D721Med (cell line): ENCODE data around the gene CTNNA2.
"Not testable (repeated sequence)": the region's sequence is repeated elsewhere in the genome, so short reads cannot be mapped to it uniquely, and the experiment has no call there.

Experiments
- DNase-seq: peaks from one replicate; pipeline ENCODE4 v3.0.0; 2011; ENCODE audit warnings: low spot score; ENCODE audit not compliant: insufficient read length
- FAIRE-seq: peaks from 2 replicates; lab custom pipeline; 2011; peaks lifted over from hg19 to GRCh38; lab: Jason Lieb, UNC
- CTCF ChIP-seq: IDR thresholded peaks from 2 replicates; pipeline ENCODE4 v1.5.1; 2012; ENCODE audit warnings: mild to moderate bottlenecking, control low read depth; ENCODE audit not compliant: insufficient read depth; ENCODE audit errors: missing control alignments

Gene CTNNA2

GRCh38 chr2:80193566-80193965, 680.7 kb downstream of the CTNNA2 start:
- TF ChIP-seq CTCF, result no peak
- DNase-seq, result no peak
- no peak for FAIRE-seq

GRCh38 chr2:80195034-80195433, 682.2 kb downstream of the CTNNA2 start:
- TF ChIP-seq CTCF, result no peak
- DNase-seq, result no peak
- no peak for FAIRE-seq

- FAIRE-seq (no peak), DNase-seq (no peak)
- no peak for TF ChIP-seq CTCF
Measured at GRCh38 chr2:80198042-80198441, 685.2 kb downstream of the CTNNA2 start.

- DNase-seq (no peak), FAIRE-seq (no peak)
- no peak for TF ChIP-seq CTCF
Measured at GRCh38 chr2:80199504-80199903, 686.7 kb downstream of the CTNNA2 start.

GRCh38 chr2:80203929-80204328, 691.1 kb downstream of the CTNNA2 start:
- not testable (repeated sequence) for FAIRE-seq, DNase-seq

- FAIRE-seq, result no peak
Measured at GRCh38 chr2:80205498-80205897, 692.6 kb downstream of the CTNNA2 start.

GRCh38 chr2:80209458-80209857, 696.6 kb downstream of the CTNNA2 start:
- no peak for DNase-seq
- FAIRE-seq, result no peak
- no peak for TF ChIP-seq CTCF

More at GRCh38 chr2:80205498-80205897, 692.6 kb downstream of the CTNNA2 start:
- DNase-seq, result no peak
- no peak for TF ChIP-seq CTCF

- TF ChIP-seq CTCF, result no peak
Measured at GRCh38 chr2:80217446-80217845, 704.6 kb downstream of the CTNNA2 start.

More at GRCh38 chr2:80217446-80217845, 704.6 kb downstream of the CTNNA2 start:
- FAIRE-seq, result no peak
- no peak for DNase-seq
